ENCODE measurements around the gene CKAP2.
"Not testable (repeated sequence)": the region's sequence is repeated elsewhere in the genome, so short reads cannot be mapped to it uniquely, and the experiment has no call there.

Gene CKAP2, protein sequence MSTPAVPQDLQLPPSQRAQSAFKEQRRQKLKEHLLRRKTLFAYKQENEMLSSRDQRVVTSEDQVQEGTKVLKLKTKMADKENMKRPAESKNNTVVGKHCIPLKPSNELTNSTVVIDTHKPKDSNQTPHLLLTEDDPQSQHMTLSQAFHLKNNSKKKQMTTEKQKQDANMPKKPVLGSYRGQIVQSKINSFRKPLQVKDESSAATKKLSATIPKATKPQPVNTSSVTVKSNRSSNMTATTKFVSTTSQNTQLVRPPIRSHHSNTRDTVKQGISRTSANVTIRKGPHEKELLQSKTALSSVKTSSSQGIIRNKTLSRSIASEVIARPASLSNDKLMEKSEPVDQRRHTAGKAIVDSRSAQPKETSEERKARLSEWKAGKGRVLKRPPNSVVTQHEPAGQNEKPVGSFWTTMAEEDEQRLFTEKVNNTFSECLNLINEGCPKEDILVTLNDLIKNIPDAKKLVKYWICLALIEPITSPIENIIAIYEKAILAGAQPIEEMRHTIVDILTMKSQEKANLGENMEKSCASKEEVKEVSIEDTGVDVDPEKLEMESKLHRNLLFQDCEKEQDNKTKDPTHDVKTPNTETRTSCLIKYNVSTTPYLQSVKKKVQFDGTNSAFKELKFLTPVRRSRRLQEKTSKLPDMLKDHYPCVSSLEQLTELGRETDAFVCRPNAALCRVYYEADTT

DNA sequence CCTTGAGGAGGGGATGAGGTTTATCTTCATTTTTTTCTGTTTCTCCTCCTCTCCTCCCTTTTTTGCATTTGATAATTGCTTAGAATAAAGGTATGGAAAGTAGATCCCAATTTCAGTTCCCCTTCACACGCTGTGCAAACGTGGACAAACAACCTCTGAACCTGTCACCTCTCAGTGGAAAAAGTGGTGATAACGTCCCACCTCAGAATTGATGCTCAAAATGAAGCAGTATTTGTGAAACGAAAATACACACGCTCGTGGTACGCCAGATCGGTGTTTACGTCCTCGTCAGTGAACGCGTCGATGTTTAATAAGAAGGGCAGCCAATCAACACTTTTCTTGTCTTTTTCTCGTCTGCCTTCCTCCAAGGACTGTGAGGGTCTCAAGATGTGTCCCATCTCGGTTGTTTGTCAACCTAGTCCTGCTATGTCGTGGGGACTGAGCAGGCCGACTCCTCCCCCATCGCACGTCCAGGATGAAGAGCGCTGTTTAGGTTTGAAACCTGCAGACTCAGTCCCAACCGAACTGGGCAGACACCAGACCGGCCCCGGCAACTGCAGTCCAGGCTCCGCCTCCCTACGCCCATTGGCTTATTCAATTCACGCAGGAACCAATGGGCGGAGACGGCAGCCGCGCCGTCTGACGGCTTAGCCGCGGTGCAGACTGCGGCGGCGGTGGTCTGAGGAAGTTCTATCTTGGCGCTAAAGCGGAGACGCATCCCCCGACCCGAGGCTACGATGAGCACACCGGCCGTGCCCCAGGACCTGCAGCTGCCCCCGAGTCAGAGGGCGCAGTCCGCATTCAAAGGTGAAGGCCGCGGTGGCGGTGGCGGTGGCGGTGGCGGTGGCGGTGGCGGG, at the start of gene CKAP2:
Gene CKAP2 (plus strand): TSS at position 659 of the 857 bp plus-strand sequence. CDS start 79 bp downstream, at position 738.
- DNase-seq = peak; percentile 93

- DNase-seq = no peak
These were observed 49.3 kb upstream of the CKAP2 start, which contains the start of gene THSD1 for GRCh38 chr13:52405767-52406494. TSS of gene THSD1 (minus strand) at chr13:52406172. CDS start at chr13:52402600, 3,572 bp downstream.

- no peak for DNase-seq
These were observed 48.6 kb upstream of the CKAP2 start for GRCh38 chr13:52406629-52407028.

DNA sequence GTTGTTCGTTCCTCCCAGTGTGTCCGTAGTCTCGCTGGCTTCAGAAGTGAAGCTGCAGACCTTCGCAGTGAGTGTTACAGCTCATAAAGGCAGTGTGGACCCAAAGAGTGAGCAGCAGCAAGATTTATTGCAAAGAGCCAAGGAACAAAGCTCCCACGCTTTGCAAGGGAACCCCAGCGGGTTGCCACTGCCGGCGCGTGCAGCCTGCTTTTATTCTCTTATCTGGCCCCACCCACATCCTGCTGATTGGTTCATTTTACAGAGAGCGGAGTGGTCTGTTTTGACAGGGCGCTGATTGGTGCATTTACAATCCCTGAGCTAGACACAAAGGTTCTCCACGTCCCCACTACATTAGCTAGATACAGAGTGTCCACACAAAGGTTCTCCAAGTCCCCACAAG, 47.8 kb upstream of the CKAP2 start:
- DNase-seq = not testable (repeated sequence)

DNA sequence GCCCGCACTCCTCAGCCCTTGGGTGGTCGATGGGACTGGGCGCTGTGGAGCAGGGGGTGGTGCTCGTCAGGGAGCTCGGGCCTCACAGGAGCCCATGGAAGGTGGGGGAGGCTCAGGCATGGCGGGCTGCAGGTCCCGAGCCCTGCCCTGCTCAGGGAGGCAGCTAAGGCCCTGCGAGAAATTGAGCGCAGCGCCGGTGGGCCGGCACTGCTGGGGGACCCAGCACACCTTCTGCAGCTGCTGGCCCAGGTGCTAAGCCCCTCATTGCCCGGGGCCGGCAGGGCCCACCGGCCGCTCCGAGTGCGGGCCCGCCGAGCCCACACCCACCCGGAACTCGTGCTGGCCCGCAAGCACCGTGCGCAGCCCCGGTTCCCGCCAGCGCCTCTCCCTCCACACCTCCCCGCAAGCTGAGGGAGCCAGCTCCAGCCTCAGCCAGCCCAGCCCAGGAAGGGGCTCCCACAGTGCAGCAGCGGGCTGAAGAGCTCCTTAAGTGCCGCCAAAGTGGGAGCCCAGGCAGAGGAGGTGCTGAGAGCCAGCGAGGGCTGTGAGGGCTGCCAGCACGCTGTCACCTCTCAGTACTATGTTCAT, 47.1 kb upstream of the CKAP2 start:
- not testable (repeated sequence) for DNase-seq

- no peak for DNase-seq
These were observed 43.6 kb upstream of the CKAP2 start for GRCh38 chr13:52411629-52412028.

DNA sequence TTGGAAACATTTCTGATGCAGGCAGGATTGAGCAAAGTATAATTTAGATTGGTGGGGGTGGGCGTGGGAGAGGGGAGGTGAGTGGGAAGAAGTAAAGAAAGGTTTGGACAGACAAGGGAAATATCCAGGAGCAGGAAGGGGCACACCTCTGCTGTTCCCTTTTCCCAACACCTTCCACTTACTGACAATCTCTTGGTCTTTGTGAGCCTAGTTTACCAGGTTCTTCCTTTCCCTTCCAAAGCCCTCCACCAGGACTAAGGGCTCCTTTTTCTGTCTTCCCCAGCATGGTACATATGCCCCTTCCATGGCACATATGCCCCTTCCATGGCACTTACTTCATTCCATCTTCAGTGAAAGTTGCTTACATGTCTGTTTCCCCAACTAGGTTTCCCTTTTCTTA, 43.1 kb upstream of the CKAP2 start:
- no peak for DNase-seq

GRCh38 chr13:52414051-52414450, 41.2 kb upstream of the CKAP2 start:
- no peak for DNase-seq

GRCh38 chr13:52414963-52415362, 40.3 kb upstream of the CKAP2 start:
- no peak for DNase-seq

- DNase-seq = no peak
These were observed 36.2 kb upstream of the CKAP2 start for GRCh38 chr13:52419080-52419479.

GRCh38 chr13:52421216-52421615, 34.1 kb upstream of the CKAP2 start:
- DNase-seq = no peak

GRCh38 chr13:52428295-52428694, 27.0 kb upstream of the CKAP2 start:
- no peak for DNase-seq

DNA sequence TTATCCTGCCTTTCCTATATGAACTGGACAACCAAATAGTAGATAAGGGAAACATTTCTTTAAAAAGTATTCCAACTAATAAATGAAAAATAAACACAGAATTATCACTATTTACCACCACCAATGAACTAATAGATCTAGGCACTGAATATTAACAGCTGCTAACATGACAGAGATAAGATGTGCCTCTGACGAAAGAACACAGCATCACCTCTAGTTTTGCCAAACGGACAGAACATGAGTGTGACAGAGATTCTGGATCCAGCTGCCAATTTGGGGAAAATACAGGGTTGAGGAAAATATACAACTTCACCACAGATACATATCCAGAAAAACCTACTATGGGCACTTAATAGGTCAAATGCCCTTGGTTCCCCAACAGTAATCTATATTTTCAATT, 22.8 kb upstream of the CKAP2 start:
- no peak for DNase-seq

- no peak for DNase-seq
These were observed 9.0 kb upstream of the CKAP2 start for GRCh38 chr13:52446265-52446664.

DNA sequence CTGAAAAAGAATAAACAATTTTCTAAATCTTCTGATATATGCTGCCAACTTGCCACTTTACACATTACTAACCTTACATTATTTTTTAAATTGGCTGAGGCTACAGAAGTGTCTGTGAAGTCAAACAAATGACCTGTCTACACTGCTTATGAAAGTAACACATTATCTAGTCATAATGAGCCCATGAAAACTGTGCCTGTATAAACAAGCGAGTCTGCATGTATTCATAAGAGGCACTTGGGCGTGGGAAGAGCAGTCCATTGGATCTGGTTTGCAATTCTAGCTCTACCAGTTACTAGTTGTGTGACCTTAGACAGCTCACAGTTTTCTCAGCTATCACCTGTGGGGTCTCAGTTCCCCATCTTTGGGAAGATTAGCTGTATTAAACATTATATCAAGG, 7.9 kb upstream of the CKAP2 start:
- DNase-seq = no peak

- no peak for DNase-seq
These were observed 7.3 kb upstream of the CKAP2 start for GRCh38 chr13:52447815-52448552.

GRCh38 chr13:52449331-52450011, 5.8 kb upstream of the CKAP2 start:
- no peak for DNase-seq

DNA sequence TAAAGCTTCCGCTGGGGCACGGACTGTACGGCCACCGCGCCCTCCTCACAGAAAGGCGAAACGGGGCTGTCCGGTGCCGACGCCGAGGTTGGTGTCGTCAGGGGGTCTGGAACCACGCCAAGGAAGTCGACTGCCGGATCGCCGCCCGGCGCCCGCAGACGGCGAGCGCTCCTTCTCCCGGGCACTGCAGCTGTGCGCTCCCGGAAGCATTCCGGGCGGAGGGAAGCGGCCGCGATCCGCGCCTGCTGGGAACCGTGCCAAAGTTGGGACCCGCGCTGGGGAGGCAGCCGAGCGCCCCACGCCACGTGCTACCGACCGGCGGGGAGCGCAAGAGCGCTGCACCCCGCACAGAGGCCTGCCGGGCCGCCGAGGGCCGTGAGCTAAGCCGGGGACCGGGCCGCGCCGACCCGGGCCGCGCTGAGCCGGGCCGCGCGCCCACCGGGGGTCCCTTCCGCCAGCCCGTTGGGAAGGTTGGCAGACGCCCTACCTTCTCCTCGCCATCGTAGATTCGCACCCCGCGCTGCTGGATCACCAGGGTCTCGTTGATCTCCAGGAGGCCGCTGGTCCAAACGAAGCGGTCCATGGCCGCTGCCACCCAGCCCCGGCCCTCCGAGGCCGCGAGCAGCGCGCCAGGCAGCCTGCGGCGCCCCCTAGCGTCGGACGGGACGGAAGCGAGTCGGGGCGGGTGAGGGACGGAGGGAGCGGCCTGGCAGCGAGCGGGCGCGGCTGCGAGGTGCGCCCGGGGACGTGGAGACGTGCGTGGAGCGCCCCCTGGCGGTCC, 5.1 kb upstream of the CKAP2 start, which contains the start of gene VPS36:
Gene VPS36 (minus strand): TSS at position 623 of the 781 bp plus-strand sequence. CDS start 40 bp downstream, at position 583.
- peak; percentile 96 for DNase-seq

GRCh38 chr13:52450793-52451116, 4.5 kb upstream of the CKAP2 start:
- no peak for DNase-seq
